Neural cell (in vitro differentiated cells): ENCODE measurements around the gene GIPC3. TPM values are rescaled to one million over a fixed set of nuclear protein-coding genes. Genes with fewer than 3 reads are reported as not detected.

ENCODE experiments used
- H2AFZ ChIP-seq: fragments of 200-600, 300-800 bp; sonication (generic), shearing (Covaris generic); 2 replicates; pipeline ENCODE4 v1.6.0; 2014; ENCODE audit warnings: low read depth, mild to moderate bottlenecking, antibody characterized with exemption, low read length, moderate library complexity
- H3F3A ChIP-seq: fragments of 200-600 bp; shearing (Covaris generic); 2 replicates; pipeline ENCODE4 v1.6.1; 2016; ENCODE audit warnings: mild to moderate bottlenecking, moderate library complexity, mixed read lengths, antibody characterized with exemption, low read length; ENCODE audit not compliant: insufficient read depth, poor library complexity, severe bottlenecking
- H3K27ac ChIP-seq: fragments of 200-600, 300-800 bp; sonication (generic), shearing (Covaris generic); 2 replicates; pipeline ENCODE4 v1.5.1; 2014; ENCODE audit warnings: mild to moderate bottlenecking, low read length, moderate library complexity
- H3K27me3 ChIP-seq: fragments of 300-800, 200-600 bp; sonication (generic), shearing (Covaris generic); 2 replicates; pipeline ENCODE4 v1.6.0; 2014; ENCODE audit warnings: mild to moderate bottlenecking, low read depth, low read length, moderate library complexity; ENCODE audit not compliant: insufficient read depth
- H3K36me3 ChIP-seq: fragments of 300-800, 200-600 bp; sonication (generic), shearing (Covaris generic); 2 replicates; pipeline ENCODE4 v1.5.1; 2014; ENCODE audit warnings: mild to moderate bottlenecking, antibody characterized with exemption, low read length, moderate library complexity; ENCODE audit not compliant: insufficient read depth
- H3K4me2 ChIP-seq: fragments of 300-800, 200-600 bp; sonication (generic), shearing (Covaris generic); 2 replicates; pipeline ENCODE4 v1.6.0; 2014; ENCODE audit warnings: mild to moderate bottlenecking, low read length
- H3K4me3 ChIP-seq: fragments of 300-800, 200-600 bp; sonication (generic), shearing (Covaris generic); 2 replicates; pipeline ENCODE4 v1.5.1; 2014; ENCODE audit warnings: mild to moderate bottlenecking, low read length, moderate library complexity
- H3K79me2 ChIP-seq: fragments of 200-600 bp; shearing (Covaris generic); replicated peaks from 2 replicates; pipeline ENCODE4 v1.6.0; 2014; ENCODE audit warnings: mild to moderate bottlenecking, low read length, moderate library complexity; ENCODE audit not compliant: insufficient read depth
- H3K9ac ChIP-seq: fragments of 300-800, 200-600 bp; sonication (generic), shearing (Covaris generic); 2 replicates; pipeline ENCODE4 v1.6.1; 2016; ENCODE audit warnings: mild to moderate bottlenecking, low read length, mixed read lengths
- H3K9me2 ChIP-seq: fragments of 200-600 bp; shearing (Covaris generic); 2 replicates; pipeline ENCODE4 v1.6.1; 2016; ENCODE audit warnings: mild to moderate bottlenecking, low read length, mixed read lengths; ENCODE audit not compliant: insufficient read depth
- H3K9me3 ChIP-seq: fragments of 200-600, 300-800 bp; sonication (generic), shearing (Covaris generic); 2 replicates; pipeline ENCODE4 v1.6.1; 2016; ENCODE audit warnings: mild to moderate bottlenecking, mixed run types, low read length, moderate library complexity, mixed read lengths
- H4K20me1 ChIP-seq: fragments of 200-600 bp; shearing (Covaris generic); 2 replicates; pipeline ENCODE4 v1.6.1; 2016; ENCODE audit warnings: mild to moderate bottlenecking, mixed run types; ENCODE audit not compliant: insufficient read depth
- CTCF ChIP-seq: fragments of 450-650 bp; IDR thresholded peaks from 2 replicates; pipeline ENCODE4 v1.5.1; 2014; ENCODE audit warnings: antibody characterized with exemption, mild to moderate bottlenecking, moderate library complexity; ENCODE audit not compliant: poor library complexity, severe bottlenecking
- EP300 ChIP-seq: fragments of 450-650 bp; conservative IDR thresholded peaks from 2 replicates; pipeline ENCODE4 v1.6.1; 2014; ENCODE audit warnings: antibody characterized with exemption, mild to moderate bottlenecking, moderate library complexity; ENCODE audit not compliant: poor library complexity, severe bottlenecking
- EZH2 ChIP-seq: fragments of 200-600, 300-800 bp; shearing (Covaris generic), sonication (generic); IDR thresholded peaks from 2 replicates; pipeline ENCODE4 v1.6.1; 2014; ENCODE audit warnings: antibody characterized with exemption, low read length, borderline replicate concordance, mild to moderate bottlenecking; ENCODE audit not compliant: insufficient read depth, poor library complexity, severe bottlenecking
- MXI1 ChIP-seq: fragments of 450-650 bp; conservative IDR thresholded peaks from 2 replicates; pipeline ENCODE4 v1.6.1; 2014; ENCODE audit warnings: antibody characterized with exemption, mild to moderate bottlenecking; ENCODE audit not compliant: poor library complexity, severe bottlenecking
- POLR2AphosphoS5 ChIP-seq: IDR thresholded peaks from 2 replicates; pipeline ENCODE4 v1.6.1; 2012
- RAD21 ChIP-seq: fragments of 450-650 bp; conservative IDR thresholded peaks from 2 replicates; pipeline ENCODE4 v1.6.1; 2014; ENCODE audit warnings: antibody characterized with exemption, mild to moderate bottlenecking, moderate library complexity
- REST ChIP-seq: IDR thresholded peaks from 2 replicates; pipeline ENCODE4 v1.6.1; 2012; ENCODE audit warnings: borderline replicate concordance
- SMC3 ChIP-seq: fragments of 450-650 bp; conservative IDR thresholded peaks from 2 replicates; pipeline ENCODE4 v1.6.1; 2014; ENCODE audit warnings: antibody characterized with exemption, mild to moderate bottlenecking, moderate library complexity; ENCODE audit not compliant: poor library complexity
- TAF1 ChIP-seq: IDR thresholded peaks from 2 replicates; pipeline ENCODE4 v1.6.1; 2012; ENCODE audit warnings: low read depth
- polyA plus RNA-seq: library from polyadenylated mRNA; depleted of rRNA; stranded (reverse); fragments of >200 nt; gene quantifications from 2 replicates; pipeline ENCODE4 v1.2.3, GENCODE V29; 2014

The GIPC3 gene
- polyA plus RNA-seq, 1 donor from 2014 or later, result not detected

GRCh38 chr19:3546119-3546518, 39.2 kb upstream of the GIPC3 start:
- H3K9me2 ChIP-seq, result no peaks in the 10 kb centered on the region
- H3K9me3 ChIP-seq, result no peaks in the 10 kb centered on the region
- H3K27me3 ChIP-seq, result no peaks in the 10 kb centered on the region
- H3K27ac ChIP-seq, result no peak overlapping the region
- H3K36me3 ChIP-seq, result no peaks in the 10 kb centered on the region
- TF ChIP-seq EZH2 (no peak), MXI1 (no peak), EP300 (no peak), SMC3 (no peak), RAD21 (no peak), TAF1 (no peak), POLR2AphosphoS5 (no peak), REST (no peak), CTCF (no peak)
- no peak overlapping the region for H3K4me2 ChIP-seq
- no peak overlapping the region for H3K4me3 ChIP-seq
- no peak overlapping the region for H3K9ac ChIP-seq
- H4K20me1 ChIP-seq, result no peaks in the 10 kb centered on the region
- no peak overlapping the region for H2AFZ ChIP-seq
- no peaks in the 10 kb centered on the region for H3K79me2 ChIP-seq
- no peaks in the 10 kb centered on the region for H3F3A ChIP-seq

- H3K9ac ChIP-seq, result no peak overlapping the region
- H3K27ac ChIP-seq, result no peak overlapping the region
- H4K20me1 ChIP-seq, result no peaks in the 10 kb centered on the region
- no peaks in the 10 kb centered on the region for H3K79me2 ChIP-seq
- no peaks in the 10 kb centered on the region for H3K36me3 ChIP-seq
- no peaks in the 10 kb centered on the region for H3F3A ChIP-seq
- H3K4me3 ChIP-seq, result no peak overlapping the region
- H3K9me3 ChIP-seq, result no peaks in the 10 kb centered on the region
- no peak overlapping the region for H2AFZ ChIP-seq
- TF ChIP-seq EZH2 (no peak), CTCF (peak; percentile 35), MXI1 (no peak)
- H3K27me3 ChIP-seq, result no peaks in the 10 kb centered on the region
- H3K4me2 ChIP-seq, result no peak overlapping the region
- no peaks in the 10 kb centered on the region for H3K9me2 ChIP-seq
These were observed 38.0 kb upstream of the GIPC3 start for GRCh38 chr19:3547301-3547731.
